ENCODE measurements around the gene MIXL1.

GRCh38 chr1:226261818-226262217, 38.4 kb downstream of the MIXL1 start:
- TF ChIP-seq CTCF (IDR thresholded peaks at IDR 0.05) (no peak), ZFX (IDR thresholded peaks at IDR 0.05; ENCODE audit: borderline replicate concordance) (no peak)

All from 22Rv1 (cell line).